IPS DF 6.9 (cell line): Measurements from ENCODE around the gene PDE12.
"Not testable (repeated sequence)": the region's sequence is repeated elsewhere in the genome, so short reads cannot be mapped to it uniquely, and the experiment has no call there.

Experiments
- DNase-seq: peaks from one replicate; pipeline ENCODE4 v3.0.0-alpha.2; 2013; ENCODE audit warnings: low read depth, low spot score
- H3K27ac ChIP-seq: one replicate; pipeline ENCODE4 v1.5.1; 2013; ENCODE audit warnings: low read length, control low read depth
- H3K27me3 ChIP-seq: 2 replicates; pipeline ENCODE4 v1.6.1; 2013; ENCODE audit warnings: mild to moderate bottlenecking, low read length; ENCODE audit not compliant: control insufficient read depth, insufficient read depth
- H3K36me3 ChIP-seq: 2 replicates; pipeline ENCODE4 v1.6.1; 2013; ENCODE audit warnings: low read length; ENCODE audit not compliant: control insufficient read depth, insufficient read depth
- H3K4me1 ChIP-seq: 2 replicates; pipeline ENCODE4 v1.6.1; 2013; ENCODE audit warnings: low read length; ENCODE audit not compliant: control insufficient read depth, insufficient read depth
- H3K4me3 ChIP-seq: 2 replicates; pipeline ENCODE4 v1.5.1; 2013; ENCODE audit warnings: mild to moderate bottlenecking, low read length
- H3K9me3 ChIP-seq: 2 replicates; pipeline ENCODE4 v1.6.1; 2013; ENCODE audit warnings: low read length, inconsistent platforms; ENCODE audit not compliant: control insufficient read depth, insufficient read depth
- WGBS: extraction: QIAGEN DNeasy Blood & Tissue Kit; methylation state at CpG from one replicate; pipeline ENCODE4 v1.1.7; 2013; ENCODE audit warnings: mixed read lengths, missing lambda C conversion rate; ENCODE audit not compliant: insufficient read length, insufficient coverage; 5-methylcytosine and 5-hydroxymethylcytosine counted together

The PDE12 gene

DNA sequence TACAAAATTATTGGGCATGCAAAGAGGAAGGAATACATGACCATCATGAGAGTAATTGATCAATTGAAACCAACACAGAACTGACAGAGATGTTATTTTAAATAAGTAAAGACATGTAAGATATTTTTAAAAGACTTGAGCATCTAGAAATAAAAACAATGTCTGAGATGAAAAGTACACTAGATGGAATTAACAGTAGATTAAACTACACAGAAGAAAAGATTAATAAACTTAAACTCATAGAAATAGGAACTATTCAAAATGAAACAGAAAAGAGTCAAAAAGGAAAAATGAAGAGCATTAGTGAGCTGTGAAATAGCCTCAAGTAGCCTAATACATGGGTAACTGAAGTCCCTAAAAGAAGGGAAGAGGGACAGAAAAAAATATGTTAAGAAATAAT, 49.6 kb downstream of the PDE12 start:
- Histone ChIP-seq H3K27ac (no peak overlapping the region), H3K36me3 (no peaks in the 10 kb centered on the region), H3K27me3 (no peaks in the 10 kb centered on the region), H3K9me3 (no peaks in the 10 kb centered on the region), H3K4me3 (no peak overlapping the region), H3K4me1 (no peaks in the 10 kb centered on the region)
- no peak for DNase-seq

DNA sequence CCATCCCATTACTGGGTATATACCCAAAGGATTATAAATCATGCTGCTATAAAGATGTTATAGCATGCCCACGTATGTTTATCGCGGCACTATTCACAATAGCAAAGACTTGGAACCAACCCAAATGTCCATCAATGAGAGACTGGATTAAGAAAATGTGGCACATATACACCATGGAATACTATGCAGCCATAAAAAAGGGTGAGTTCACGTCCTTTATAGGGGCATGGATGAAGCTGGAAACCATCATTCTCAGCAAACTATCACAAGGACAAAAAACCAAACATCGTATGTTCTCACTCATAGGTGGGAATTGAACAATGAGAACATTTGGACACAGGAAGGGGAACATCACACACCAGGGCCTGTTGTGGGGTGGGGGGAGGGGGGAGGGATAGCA, 55.8 kb downstream of the PDE12 start:
- DNase-seq, H3K4me3 ChIP-seq, H3K36me3 ChIP-seq, H3K9me3 ChIP-seq, H3K27ac ChIP-seq, H3K4me1 ChIP-seq, H3K27me3 ChIP-seq: not testable (repeated sequence)
- no CpG with 5 or more reads among the region's 5 CpGs for WGBS

DNA sequence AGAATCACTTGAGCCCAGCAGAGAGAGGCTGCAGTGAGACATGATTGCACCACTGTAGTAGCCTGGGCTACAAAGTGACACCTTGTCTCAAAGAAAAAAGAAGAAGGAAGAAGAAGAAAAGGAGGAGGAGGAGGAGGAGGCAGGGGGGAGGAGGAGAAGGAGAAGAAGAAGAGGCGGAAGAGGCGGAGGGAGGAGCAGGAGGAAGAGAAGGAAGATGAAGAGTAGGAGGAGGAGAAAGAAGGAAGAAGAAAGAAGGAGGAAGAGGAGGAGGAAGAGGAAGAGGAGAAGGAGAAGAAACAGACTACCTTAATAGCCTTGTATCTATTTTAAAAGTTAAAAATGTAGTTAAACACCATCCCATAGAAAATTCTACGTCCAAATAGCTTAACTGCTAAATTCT, 60.2 kb downstream of the PDE12 start:
- no peak for DNase-seq
- no peaks in the 10 kb centered on the region for H3K4me1 ChIP-seq
- H3K9me3 ChIP-seq: no peaks in the 10 kb centered on the region
- no peak overlapping the region for H3K4me3 ChIP-seq
- H3K36me3 ChIP-seq: no peaks in the 10 kb centered on the region
- no peaks in the 10 kb centered on the region for H3K27me3 ChIP-seq
- WGBS: 0% methylated on average over 1 of the region's 3 CpGs
- no peak overlapping the region for H3K27ac ChIP-seq
